Omental fat pad (tissue), 4 donors: ENCODE results near the gene PRKAG2. TPM values are rescaled to one million over a fixed set of nuclear protein-coding genes. Genes with fewer than 3 reads are reported as not detected.

Source experiments
- ATAC-seq: fragments of 150-250 bp; one replicate; pipeline ENCODE4 v1.9.1; 2016; ENCODE audit warnings: mild to moderate bottlenecking, moderate library complexity; ENCODE audit not compliant: low FRiP score
- DNase-seq: peaks from one replicate; pipeline ENCODE4 v3.0.0-alpha.2; 2019; ENCODE audit warnings: low spot score
- CTCF ChIP-seq, 3 donors: fragments of 450-650 bp; IDR thresholded peaks; one replicate each; pipeline ENCODE4 v1.5.1; 2016 to 2017; ENCODE audit warnings: antibody characterized with exemption in 3 of 3, mild to moderate bottlenecking in 3 of 3, moderate library complexity in 2 of 3
- total RNA-seq, 4 donors: library from RNA; depleted of rRNA; stranded (reverse); fragments of >200 nt; gene quantifications; one replicate each; pipeline ENCODE4 v1.1.0, GENCODE V29; 2016

Gene PRKAG2
- total RNA-seq = 10 to 100 TPM; 31.6 to 49.5 (median 36.9) TPM

GRCh38 chr7:151876899-151877777, at the start of gene PRKAG2:
Gene PRKAG2 (minus strand): TSS chr7:151877115. CDS start chr7:151876620, 495 bp downstream.
- peak; percentile 46 for DNase-seq
- peak; percentile 63 for ATAC-seq
- no peak for TF ChIP-seq CTCF (IDR thresholded peaks at IDR 0.05)

GRCh38 chr7:151926336-151926712, 49.4 kb upstream of the PRKAG2 start:
- no peak for TF ChIP-seq CTCF (IDR thresholded peaks at IDR 0.05)
- DNase-seq = no peak
- ATAC-seq = no peak

- TF ChIP-seq CTCF (IDR thresholded peaks at IDR 0.05) = no peak
- no peak for DNase-seq
- ATAC-seq = no peak
Measured at GRCh38 chr7:151925446-151926335, 48.8 kb upstream of the PRKAG2 start.

- DNase-seq = no peak
Measured at GRCh38 chr7:151924508-151924907, 47.6 kb upstream of the PRKAG2 start.

GRCh38 chr7:151924001-151924400, 47.1 kb upstream of the PRKAG2 start:
- ATAC-seq (no peak), DNase-seq (no peak)
- TF ChIP-seq CTCF (IDR thresholded peaks at IDR 0.05) = no peak

More at GRCh38 chr7:151924508-151924907, 47.6 kb upstream of the PRKAG2 start:
- no peak for ATAC-seq
- TF ChIP-seq CTCF (IDR thresholded peaks at IDR 0.05) = no peak

GRCh38 chr7:151923097-151923876, 46.4 kb upstream of the PRKAG2 start:
- TF ChIP-seq CTCF (IDR thresholded peaks at IDR 0.05) = no peak
- DNase-seq (peak; percentile 34), ATAC-seq (no peak)
